Panc1 (cell line): ENCODE data around the gene EPHB2. TPM values are rescaled to one million over a fixed set of nuclear protein-coding genes. Genes with fewer than 3 reads are reported as not detected.

ENCODE experiments used
- ATAC-seq: fragments of 200-7000 bp; cut with Tn5 transposase; 2 replicates; pipeline ENCODE4 v1.9.1; 2020; ENCODE audit warnings: mild to moderate bottlenecking, moderate library complexity
- BruUV-seq: library from RNA; stranded (reverse); fragments of 400-500 nt; replicated peaks from 2 replicates; lab custom pipeline; 2021; lab: Mats Ljungman, UMichigan
- CTCF ChIA-PET: fragments of 300-600 bp; sonication (Branson Sonifier 250); formaldehyde crosslinking; loops from one replicate; lab custom pipeline; 2022; ENCODE audit warnings: antibody characterized with exemption; lab: Charles Lee
- POLR2A ChIA-PET: fragments of 300-600 bp; sonication (Branson Sonifier 250); formaldehyde crosslinking; loops from one replicate; lab custom pipeline; 2022; ENCODE audit warnings: antibody characterized with exemption; lab: Charles Lee
- DNase-seq: peaks from one replicate; pipeline ENCODE4 v3.0.0-alpha.2; 2010; ENCODE audit warnings: low read depth, low spot score
- H3K27ac ChIP-seq: 2 replicates; pipeline ENCODE4 v1.5.1; 2011; ENCODE audit warnings: mild to moderate bottlenecking, low read length, inconsistent platforms
- H3K27me3 ChIP-seq: fragments of 200-500 bp; sonication (Bioruptor generic); 2 replicates; pipeline ENCODE4 v1.6.0; 2014; ENCODE audit warnings: low read length, inconsistent platforms; ENCODE audit not compliant: control insufficient read depth, insufficient read depth
- H3K36me3 ChIP-seq: fragments of 200-500 bp; sonication (Bioruptor generic); 2 replicates; pipeline ENCODE4 v1.5.1; 2014; ENCODE audit warnings: inconsistent platforms, mild to moderate bottlenecking, low read length, moderate library complexity; ENCODE audit not compliant: control insufficient read depth, insufficient read depth
- H3K4me1 ChIP-seq: 2 replicates; pipeline ENCODE4 v1.5.1; 2011; ENCODE audit warnings: inconsistent platforms, mild to moderate bottlenecking, low read length, moderate library complexity; ENCODE audit not compliant: control insufficient read depth, insufficient read depth
- H3K4me3 ChIP-seq, 2 experiments: 2 replicates each; pipeline ENCODE4 v1.5.1; 2011 to 2012; ENCODE audit warnings: low read depth in 2 of 2, low read length in 2 of 2, mild to moderate bottlenecking in 2 of 2, inconsistent platforms in 1 of 2, moderate library complexity in 1 of 2
- H3K9me3 ChIP-seq: fragments of 200-500 bp; sonication (Bioruptor generic); 2 replicates; pipeline ENCODE4 v1.5.1; 2014; ENCODE audit warnings: low read depth, mild to moderate bottlenecking, inconsistent platforms, low read length, moderate library complexity; ENCODE audit not compliant: control insufficient read depth, insufficient read depth
- CTCF ChIP-seq: fragments of 450-650 bp; IDR thresholded peaks from 2 replicates; pipeline ENCODE4 v1.5.1; 2017; ENCODE audit warnings: mild to moderate bottlenecking
- POLR2AphosphoS5 ChIP-seq: IDR thresholded peaks from 2 replicates; pipeline ENCODE4 v1.6.1; 2012; ENCODE audit warnings: mild to moderate bottlenecking, low read depth, low read length, moderate library complexity
- REST ChIP-seq, 2 experiments: IDR thresholded peaks; 2 replicates each; pipeline ENCODE4 v1.6.1; 2011 to 2012; ENCODE audit warnings: low read depth in 2 of 2, control low read depth in 1 of 2, low read length in 1 of 2, mild to moderate bottlenecking in 1 of 2, moderate library complexity in 1 of 2; ENCODE audit not compliant: insufficient read depth in 1 of 2
- SIN3A ChIP-seq: IDR thresholded peaks from 2 replicates; pipeline ENCODE4 v1.6.1; 2012; ENCODE audit warnings: low read depth, mild to moderate bottlenecking, low read length, moderate library complexity, borderline replicate concordance; ENCODE audit not compliant: insufficient read depth
- TCF7L2 ChIP-seq: IDR thresholded peaks from 2 replicates; pipeline ENCODE4 v1.6.1; 2011; ENCODE audit warnings: mild to moderate bottlenecking, low read depth, low read length, inconsistent platforms
- in situ Hi-C: cut with HindIII; loops from 2 replicates; pipeline ENCODE4 v1.10.0; 2016; ENCODE audit warnings: low sequenced_read_pairs, low pct_unique_long_range_greater_than_20kb
- intact Hi-C: fragments of 100-400 bp; cut with micrococcal nuclease; formaldehyde crosslinking; loops from one replicate; pipeline ENCODE4 v1.10.0; 2022; ENCODE audit not compliant: unreplicated experiment
- total RNA-seq: library from RNA; stranded (reverse); gene quantifications from one replicate; pipeline ENCODE4 v1.2.1, GENCODE V29; 2021; ENCODE audit not compliant: unreplicated experiment

The EPHB2 gene
- total RNA-seq, 1 experiment from 2014 or later, result 29.0 TPM

- H3K27me3 ChIP-seq, result no peaks in the 10 kb centered on the region
- in situ Hi-C loops, result no loop called here
- H3K4me1 ChIP-seq, result no peaks in the 10 kb centered on the region
- H3K4me3 ChIP-seq, result no peak overlapping the region
- TF ChIP-seq SIN3A (no peak), REST (IDR thresholded peaks at IDR 0.05; ENCODE audit: insufficient read depth in 1 of 2, low read depth in 2 of 2, low read length in 1 of 2) (no peak), CTCF (no peak), POLR2AphosphoS5 (no peak), TCF7L2 (no peak)
- ChIA-PET POLR2A (no interaction called here), CTCF (interaction anchor here (0.6 to 1.8 kb wide), 2 partner anchors 69 to 72 kb away, joined by 3 to 6 read pairs; no protein-coding TSS in a partner anchor)
- no TSS peak for BruUV-seq
- H3K36me3 ChIP-seq, result no peaks in the 10 kb centered on the region
- H3K9me3 ChIP-seq, result no peaks in the 10 kb centered on the region
- ATAC-seq (no peak), DNase-seq (no peak)
- intact Hi-C loops, result no loop called here
- no peak overlapping the region for H3K27ac ChIP-seq
Observed at GRCh38 chr1:22776035-22776613, 65.5 kb downstream of the EPHB2 start.

GRCh38 chr1:22777388-22778057, 66.9 kb downstream of the EPHB2 start:
- Histone ChIP-seq H3K36me3 (no peaks in the 10 kb centered on the region), H3K27me3 (no peaks in the 10 kb centered on the region), H3K27ac (no peak overlapping the region), H3K9me3 (no peaks in the 10 kb centered on the region), H3K4me3 (no peak overlapping the region), H3K4me1 (no peaks in the 10 kb centered on the region)
- in situ Hi-C loops (no loop called here), intact Hi-C loops (no loop called here)
- no TSS peak for BruUV-seq
- no peak for DNase-seq
- POLR2A ChIA-PET, result no interaction called here
- CTCF ChIA-PET, result interaction anchor here (1.8 kb wide), 1 partner anchor 73 kb away, joined by 6 read pairs; no protein-coding TSS in a partner anchor
- ATAC-seq, result no peak
- TF ChIP-seq POLR2AphosphoS5 (no peak), REST (IDR thresholded peaks at IDR 0.05; ENCODE audit: insufficient read depth in 1 of 2, low read depth in 2 of 2, low read length in 1 of 2) (no peak), CTCF (no peak), TCF7L2 (no peak), SIN3A (no peak)
